ENCODE data around the gene MYO1H. TPM values are rescaled to one million over a fixed set of nuclear protein-coding genes. Genes with fewer than 3 reads are reported as not detected.

The MYO1H gene
- total RNA-seq, 1 donor from 2014 or later: not detected

DNA sequence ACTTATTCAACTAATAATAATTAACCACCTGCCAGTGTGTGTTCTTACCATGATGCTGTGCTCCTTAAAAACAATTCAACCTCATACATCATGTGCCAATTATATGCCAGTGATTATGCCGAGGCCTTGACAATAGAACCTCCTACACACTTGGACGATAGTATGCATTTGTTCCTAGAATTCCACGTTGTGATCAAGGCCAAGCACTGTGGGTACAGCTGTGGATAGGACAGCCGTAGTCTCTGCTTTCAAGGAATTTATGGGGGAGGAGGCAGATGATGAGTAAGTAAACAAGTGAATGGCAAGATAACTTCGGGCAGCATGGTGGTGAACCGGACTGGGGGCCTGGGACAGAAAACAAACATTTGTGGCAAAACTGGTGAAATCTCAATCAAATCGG is 18.0 kb upstream of the MYO1H start:
- Histone ChIP-seq H3K27ac (ENCODE audit: low read depth, low read length) (no peak overlapping the region), H3K36me3 (ENCODE audit: insufficient read depth, low read length) (no peaks in the 10 kb centered on the region), H3K9me3 (ENCODE audit: insufficient read depth, low read depth, low read length) (no peaks in the 10 kb centered on the region), H3K27me3 (ENCODE audit: insufficient read depth, low read length) (peaks cover 10% of the 10 kb centered on the region), H3K9ac (ENCODE audit: low read length) (no peak overlapping the region), H3K4me2 (ENCODE audit: low read length) (no peak overlapping the region), H2AFZ (ENCODE audit: low read depth, low read length) (no peak overlapping the region), H3K4me3 (ENCODE audit: insufficient read depth, low read depth, low read length) (no peak overlapping the region), H4K20me1 (ENCODE audit: insufficient read depth, low read length) (no peaks in the 10 kb centered on the region), H3K79me2 (ENCODE audit: insufficient read depth, low read length) (no peaks in the 10 kb centered on the region), H3K4me1 (ENCODE audit: insufficient read depth, low read length) (no peaks in the 10 kb centered on the region)
- TF ChIP-seq, protein P1, sequence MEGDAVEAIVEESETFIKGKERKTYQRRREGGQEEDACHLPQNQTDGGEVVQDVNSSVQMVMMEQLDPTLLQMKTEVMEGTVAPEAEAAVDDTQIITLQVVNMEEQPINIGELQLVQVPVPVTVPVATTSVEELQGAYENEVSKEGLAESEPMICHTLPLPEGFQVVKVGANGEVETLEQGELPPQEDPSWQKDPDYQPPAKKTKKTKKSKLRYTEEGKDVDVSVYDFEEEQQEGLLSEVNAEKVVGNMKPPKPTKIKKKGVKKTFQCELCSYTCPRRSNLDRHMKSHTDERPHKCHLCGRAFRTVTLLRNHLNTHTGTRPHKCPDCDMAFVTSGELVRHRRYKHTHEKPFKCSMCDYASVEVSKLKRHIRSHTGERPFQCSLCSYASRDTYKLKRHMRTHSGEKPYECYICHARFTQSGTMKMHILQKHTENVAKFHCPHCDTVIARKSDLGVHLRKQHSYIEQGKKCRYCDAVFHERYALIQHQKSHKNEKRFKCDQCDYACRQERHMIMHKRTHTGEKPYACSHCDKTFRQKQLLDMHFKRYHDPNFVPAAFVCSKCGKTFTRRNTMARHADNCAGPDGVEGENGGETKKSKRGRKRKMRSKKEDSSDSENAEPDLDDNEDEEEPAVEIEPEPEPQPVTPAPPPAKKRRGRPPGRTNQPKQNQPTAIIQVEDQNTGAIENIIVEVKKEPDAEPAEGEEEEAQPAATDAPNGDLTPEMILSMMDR (IDR thresholded peaks at IDR 0.05; ENCODE audit: insufficient read depth, low read depth, low read length): no peak
- TF ChIP-seq EZH2 (IDR thresholded peaks at IDR 0.05; ENCODE audit: insufficient read depth, low read length): no peak
- FAIRE-seq (no peak), DNase-seq (ENCODE audit: low read depth) (no peak)
- Mint-ChIP-seq H3K27me3 (ENCODE audit: low read depth, unreplicated experiment) (peaks cover 22% of the 10 kb centered on the region), H3K36me3 (ENCODE audit: low read depth, unreplicated experiment) (no peaks in the 10 kb centered on the region), H3K27ac (ENCODE audit: unreplicated experiment) (no peak overlapping the region), H3K4me3 (ENCODE audit: unreplicated experiment) (no peak overlapping the region), H3K4me1 (ENCODE audit: low read depth, unreplicated experiment) (peaks cover 5% of the 10 kb centered on the region), H3K9me3 (ENCODE audit: unreplicated experiment) (no peaks in the 10 kb centered on the region)

DNA sequence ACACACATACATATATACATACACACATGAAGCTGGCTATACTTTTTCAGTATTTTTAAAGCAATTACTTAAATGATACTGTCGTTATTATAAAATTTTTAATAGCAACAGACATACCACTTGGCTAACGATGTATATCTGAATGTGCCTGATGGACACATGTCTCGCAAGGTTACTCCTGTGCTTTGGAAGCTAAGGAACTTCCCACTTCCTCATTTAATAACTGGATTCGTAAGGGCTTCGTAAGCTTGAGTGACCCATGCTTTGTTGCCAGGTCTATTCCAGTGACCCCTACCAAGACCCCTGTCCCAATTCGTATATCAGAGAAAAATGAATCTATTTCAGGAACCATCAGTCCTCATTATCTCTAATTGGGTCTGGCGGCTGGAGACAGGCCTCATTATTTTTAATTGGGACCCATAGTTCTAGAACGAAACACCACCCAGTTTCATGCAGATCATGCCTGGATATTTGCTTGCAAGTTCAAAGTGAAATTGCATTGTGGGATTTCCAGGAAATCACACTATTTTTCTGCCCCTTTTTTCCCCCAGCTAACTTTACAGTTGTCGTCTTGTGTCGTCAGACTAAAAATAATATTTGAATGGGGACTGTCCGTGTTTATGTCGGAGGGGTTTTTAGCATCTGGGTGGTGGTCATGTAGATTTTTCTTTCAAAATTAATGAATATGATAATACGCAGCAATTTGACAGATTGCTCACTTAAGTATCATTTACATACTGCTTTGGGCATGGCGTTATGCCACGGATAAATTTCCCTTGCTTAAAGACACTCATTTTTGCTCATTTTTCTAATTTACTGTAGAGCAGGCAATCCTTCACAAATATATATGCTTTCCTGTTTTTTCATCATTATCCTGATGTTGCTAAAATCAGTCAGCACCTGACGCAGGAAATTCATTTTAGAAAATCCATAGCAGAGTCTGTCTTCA is 17.1 kb upstream of the MYO1H start:
- Histone ChIP-seq H4K20me1 (ENCODE audit: insufficient read depth, low read length) (no peaks in the 10 kb centered on the region), H3K27me3 (ENCODE audit: insufficient read depth, low read length) (peaks cover 10% of the 10 kb centered on the region), H3K4me2 (ENCODE audit: low read length) (no peak overlapping the region), H3K4me3 (ENCODE audit: insufficient read depth, low read depth, low read length) (no peak overlapping the region), H3K4me1 (ENCODE audit: insufficient read depth, low read length) (no peaks in the 10 kb centered on the region), H3K79me2 (ENCODE audit: insufficient read depth, low read length) (no peaks in the 10 kb centered on the region), H3K27ac (ENCODE audit: low read depth, low read length) (no peak overlapping the region), H2AFZ (ENCODE audit: low read depth, low read length) (no peak overlapping the region), H3K9ac (ENCODE audit: low read length) (no peak overlapping the region), H3K36me3 (ENCODE audit: insufficient read depth, low read length) (no peaks in the 10 kb centered on the region), H3K9me3 (ENCODE audit: insufficient read depth, low read depth, low read length) (no peaks in the 10 kb centered on the region)
- H3K4me3 Mint-ChIP-seq (ENCODE audit: unreplicated experiment): no peak overlapping the region
- FAIRE-seq: no peak
- H3K9me3 Mint-ChIP-seq (ENCODE audit: unreplicated experiment): no peaks in the 10 kb centered on the region
- peaks cover 19% of the 10 kb centered on the region for H3K27me3 Mint-ChIP-seq (ENCODE audit: low read depth, unreplicated experiment)
- peaks cover 5% of the 10 kb centered on the region for H3K4me1 Mint-ChIP-seq (ENCODE audit: low read depth, unreplicated experiment)
- H3K27ac Mint-ChIP-seq (ENCODE audit: unreplicated experiment): no peak overlapping the region
- H3K36me3 Mint-ChIP-seq (ENCODE audit: low read depth, unreplicated experiment): no peaks in the 10 kb centered on the region
- TF ChIP-seq, protein P1 (IDR thresholded peaks at IDR 0.05; ENCODE audit: insufficient read depth, low read depth, low read length): no peak
- no peak for TF ChIP-seq EZH2 (IDR thresholded peaks at IDR 0.05; ENCODE audit: insufficient read depth, low read length)
- DNase-seq (ENCODE audit: low read depth): no peak

All from astrocyte (in vitro differentiated cells and primary cell).